HepG2 (cell line): ENCODE data around the gene LDLRAD4. TPM values are rescaled to one million over a fixed set of nuclear protein-coding genes. Genes with fewer than 3 reads are reported as not detected.
A peak's percentile ranks its signal among the peaks of the same experiment; 100 is the strongest.

ENCODE experiments used
- ARID5B ChIP-seq: IDR thresholded peaks from 2 replicates; pipeline ENCODE4 v1.4.0; 2020; ENCODE audit warnings: mild to moderate bottlenecking, missing genetic modification reagents
- BCL6 ChIP-seq: IDR thresholded peaks from 2 replicates; pipeline ENCODE4 v1.6.1; 2016; ENCODE audit warnings: missing genetic modification reagents, missing compliant biosample characterization
- HNF4A ChIP-seq: sonication (generic); formaldehyde crosslinking; IDR thresholded peaks from 2 replicates; pipeline ENCODE4 v1.4.0; 2020; ENCODE audit warnings: missing genetic modification reagents
- HNF4G ChIP-seq, 2 experiments: sonication (generic) in 1 of 2; formaldehyde crosslinking in 1 of 2; IDR thresholded peaks; 2 replicates each; pipeline versions ENCODE4 v1.4.0 to v1.6.1; 2011 to 2020; ENCODE audit warnings: borderline replicate concordance in 2 of 2, low read depth in 2 of 2, mild to moderate bottlenecking in 2 of 2, low read length in 1 of 2, missing genetic modification reagents in 1 of 2, moderate library complexity in 1 of 2
- MYPOP ChIP-seq: sonication (generic); formaldehyde crosslinking; IDR thresholded peaks from 2 replicates; pipeline ENCODE4 v1.8.1; 2023; ENCODE audit warnings: mild to moderate bottlenecking, moderate library complexity, missing genetic modification reagents
- PAX8 ChIP-seq: sonication (generic); formaldehyde crosslinking; IDR thresholded peaks from 2 replicates; pipeline ENCODE4 v1.8.0; 2022; ENCODE audit warnings: mild to moderate bottlenecking, missing genetic modification reagents, borderline replicate concordance
- RBM22 ChIP-seq: fragments of 200-400 bp; formaldehyde crosslinking; optimal IDR thresholded peaks from 2 replicates; pipeline ENCODE3; 2017; ENCODE audit warnings: mild to moderate bottlenecking, low read length, moderate library complexity
- SRSF4 ChIP-seq: fragments of 200-400 bp; formaldehyde crosslinking; IDR thresholded peaks from one replicate; pipeline ENCODE4 v1.6.1; 2018; ENCODE audit warnings: mild to moderate bottlenecking, low read depth, low read length, moderate library complexity; ENCODE audit not compliant: poor library complexity, severe bottlenecking
- ZNF513 ChIP-seq: sonication (generic); formaldehyde crosslinking; conservative IDR thresholded peaks from 2 replicates; pipeline ENCODE4 v1.5.0; 2020; ENCODE audit warnings: missing genetic modification reagents
- polyA plus RNA-seq, 8 experiments: library from polyadenylated mRNA; depleted of rRNA in 3 of 8; stranded (reverse) in 7 of 8; unstranded in 1 of 8; fragments of >200 nt; fragmentation: Illumina TruSeq in 4 of 8; extraction: Trizol in 4 of 8; gene quantifications; 2 replicates each; pipeline versions ENCODE4 v1.2.1 to v1.2.3, GENCODE V29; 2011 to 2016; ENCODE audit warnings: low read depth in 4 of 8, missing spikeins in 1 of 8, mixed read lengths in 1 of 8; ENCODE audit not compliant: insufficient read depth in 1 of 8
- total RNA-seq, 5 experiments: library from RNA; depleted of rRNA; stranded (reverse); fragments of >200 nt; fragmentation: Illumina TruSeq; extraction: Trizol; gene quantifications; 2 replicates each; pipeline ENCODE4 v1.2.3, GENCODE V29; 2016; ENCODE audit warnings: low read depth in 1 of 5
- TF ChIP-seq, protein P1 (sequence below): sonication (generic); formaldehyde crosslinking; IDR thresholded peaks from 2 replicates; pipeline ENCODE4 v1.4.0; 2020; ENCODE audit warnings: missing genetic modification reagents, borderline replicate concordance
- TF ChIP-seq, protein P2 (sequence below), 2 experiments: IDR thresholded peaks; 2 replicates each; pipeline ENCODE4 v1.6.1; 2011 to 2012; ENCODE audit warnings: low read length in 2 of 2, borderline replicate concordance in 1 of 2, low read depth in 1 of 2, mild to moderate bottlenecking in 1 of 2, moderate library complexity in 1 of 2

LDLRAD4 gene
- total and polyA plus RNA-seq, 2 of the 13 experiments (the other 11 are each of a cell fraction or from before 2014, with no cell fraction given), result 13.6 to 20.9 TPM

DNA sequence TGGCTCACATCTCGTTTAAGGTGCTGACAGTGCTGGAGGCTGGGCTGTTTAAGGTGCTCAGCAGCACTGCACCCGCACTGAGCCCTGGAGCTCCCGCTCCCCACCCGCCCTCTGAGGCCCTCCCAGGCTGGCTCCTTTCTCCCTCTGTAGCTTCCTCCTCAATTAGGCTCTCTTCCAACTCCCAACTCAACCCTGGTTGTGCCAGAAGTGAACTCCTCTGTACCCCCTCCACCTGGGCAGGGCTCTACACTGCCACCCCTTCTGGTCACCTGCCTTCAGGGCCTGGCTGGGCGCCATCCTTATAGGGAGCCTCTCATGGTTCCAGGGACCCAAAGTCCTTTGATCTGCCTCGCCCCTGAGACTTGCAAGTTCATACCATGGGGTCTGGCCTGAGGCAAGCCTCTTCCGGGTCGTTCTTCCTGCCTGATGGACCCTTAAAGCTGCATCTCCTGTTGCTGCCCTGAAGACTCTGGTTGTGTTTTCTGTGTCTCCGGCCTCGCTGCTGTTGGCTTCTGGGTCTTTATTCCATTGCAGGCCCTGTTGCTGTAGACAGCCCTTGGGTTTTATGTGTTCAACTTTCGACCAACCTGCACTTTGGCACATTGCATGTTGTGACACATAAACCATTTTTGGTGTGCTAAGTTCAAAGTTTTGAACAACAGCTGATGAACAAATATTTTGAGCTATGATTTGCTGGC is 199.6 kb downstream of the LDLRAD4 start (continued):
- TF ChIP-seq ZNF513 (no peak), ARID5B (CRISPR knock-in tag) (peak; percentile 46), HNF4A (CRISPR knock-in tag) (peak; percentile 92), PAX8 (CRISPR knock-in tag) (no peak), HNF4G (IDR thresholded peaks at IDR 0.05; ENCODE audit: borderline replicate concordance, low read depth, low read length) (peak; percentile 76; the same call in 1 of the 2 replicates), HNF4G (CRISPR knock-in tag; IDR thresholded peaks at IDR 0.05; ENCODE audit: borderline replicate concordance, low read depth) (0 out of 2 replicates have a peak, but pooled peaks have one; percentile 17), MYPOP (no peak), SRSF4 (no peak), BCL6 (CRISPR knock-in tag) (0 out of 2 replicates have a peak, but pooled peaks have one; percentile 22), RBM22 (no peak)
- TF ChIP-seq, protein P1, sequence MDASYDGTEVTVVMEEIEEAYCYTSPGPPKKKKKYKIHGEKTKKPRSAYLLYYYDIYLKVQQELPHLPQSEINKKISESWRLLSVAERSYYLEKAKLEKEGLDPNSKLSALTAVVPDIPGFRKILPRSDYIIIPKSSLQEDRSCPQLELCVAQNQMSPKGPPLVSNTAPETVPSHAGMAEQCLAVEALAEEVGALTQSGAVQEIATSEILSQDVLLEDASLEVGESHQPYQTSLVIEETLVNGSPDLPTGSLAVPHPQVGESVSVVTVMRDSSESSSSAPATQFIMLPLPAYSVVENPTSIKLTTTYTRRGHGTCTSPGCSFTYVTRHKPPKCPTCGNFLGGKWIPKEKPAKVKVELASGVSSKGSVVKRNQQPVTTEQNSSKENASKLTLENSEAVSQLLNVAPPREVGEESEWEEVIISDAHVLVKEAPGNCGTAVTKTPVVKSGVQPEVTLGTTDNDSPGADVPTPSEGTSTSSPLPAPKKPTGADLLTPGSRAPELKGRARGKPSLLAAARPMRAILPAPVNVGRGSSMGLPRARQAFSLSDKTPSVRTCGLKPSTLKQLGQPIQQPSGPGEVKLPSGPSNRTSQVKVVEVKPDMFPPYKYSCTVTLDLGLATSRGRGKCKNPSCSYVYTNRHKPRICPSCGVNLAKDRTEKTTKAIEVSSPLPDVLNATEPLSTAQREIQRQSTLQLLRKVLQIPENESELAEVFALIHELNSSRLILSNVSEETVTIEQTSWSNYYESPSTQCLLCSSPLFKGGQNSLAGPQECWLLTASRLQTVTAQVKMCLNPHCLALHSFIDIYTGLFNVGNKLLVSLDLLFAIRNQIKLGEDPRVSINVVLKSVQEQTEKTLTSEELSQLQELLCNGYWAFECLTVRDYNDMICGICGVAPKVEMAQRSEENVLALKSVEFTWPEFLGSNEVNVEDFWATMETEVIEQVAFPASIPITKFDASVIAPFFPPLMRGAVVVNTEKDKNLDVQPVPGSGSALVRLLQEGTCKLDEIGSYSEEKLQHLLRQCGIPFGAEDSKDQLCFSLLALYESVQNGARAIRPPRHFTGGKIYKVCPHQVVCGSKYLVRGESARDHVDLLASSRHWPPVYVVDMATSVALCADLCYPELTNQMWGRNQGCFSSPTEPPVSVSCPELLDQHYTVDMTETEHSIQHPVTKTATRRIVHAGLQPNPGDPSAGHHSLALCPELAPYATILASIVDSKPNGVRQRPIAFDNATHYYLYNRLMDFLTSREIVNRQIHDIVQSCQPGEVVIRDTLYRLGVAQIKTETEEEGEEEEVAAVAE (CRISPR knock-in tag), result no peak
- TF ChIP-seq, protein P2, sequence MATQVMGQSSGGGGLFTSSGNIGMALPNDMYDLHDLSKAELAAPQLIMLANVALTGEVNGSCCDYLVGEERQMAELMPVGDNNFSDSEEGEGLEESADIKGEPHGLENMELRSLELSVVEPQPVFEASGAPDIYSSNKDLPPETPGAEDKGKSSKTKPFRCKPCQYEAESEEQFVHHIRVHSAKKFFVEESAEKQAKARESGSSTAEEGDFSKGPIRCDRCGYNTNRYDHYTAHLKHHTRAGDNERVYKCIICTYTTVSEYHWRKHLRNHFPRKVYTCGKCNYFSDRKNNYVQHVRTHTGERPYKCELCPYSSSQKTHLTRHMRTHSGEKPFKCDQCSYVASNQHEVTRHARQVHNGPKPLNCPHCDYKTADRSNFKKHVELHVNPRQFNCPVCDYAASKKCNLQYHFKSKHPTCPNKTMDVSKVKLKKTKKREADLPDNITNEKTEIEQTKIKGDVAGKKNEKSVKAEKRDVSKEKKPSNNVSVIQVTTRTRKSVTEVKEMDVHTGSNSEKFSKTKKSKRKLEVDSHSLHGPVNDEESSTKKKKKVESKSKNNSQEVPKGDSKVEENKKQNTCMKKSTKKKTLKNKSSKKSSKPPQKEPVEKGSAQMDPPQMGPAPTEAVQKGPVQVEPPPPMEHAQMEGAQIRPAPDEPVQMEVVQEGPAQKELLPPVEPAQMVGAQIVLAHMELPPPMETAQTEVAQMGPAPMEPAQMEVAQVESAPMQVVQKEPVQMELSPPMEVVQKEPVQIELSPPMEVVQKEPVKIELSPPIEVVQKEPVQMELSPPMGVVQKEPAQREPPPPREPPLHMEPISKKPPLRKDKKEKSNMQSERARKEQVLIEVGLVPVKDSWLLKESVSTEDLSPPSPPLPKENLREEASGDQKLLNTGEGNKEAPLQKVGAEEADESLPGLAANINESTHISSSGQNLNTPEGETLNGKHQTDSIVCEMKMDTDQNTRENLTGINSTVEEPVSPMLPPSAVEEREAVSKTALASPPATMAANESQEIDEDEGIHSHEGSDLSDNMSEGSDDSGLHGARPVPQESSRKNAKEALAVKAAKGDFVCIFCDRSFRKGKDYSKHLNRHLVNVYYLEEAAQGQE (IDR thresholded peaks at IDR 0.05; ENCODE audit: borderline replicate concordance in 1 of 2, low read depth in 1 of 2, low read length in 2 of 2), result no peak
